Cardiac fibroblast (primary cell): ENCODE results near the gene RECQL5.

ENCODE experiments used
- DNase-seq, 2 donors: peaks; one replicate each; pipeline versions ENCODE4 v3.0.0 to v3.0.0-alpha.2; 2010; ENCODE audit warnings: low read depth in 2 of 2
- H3K4me3 ChIP-seq, 2 donors: replicated peaks in 1 of 2; 1 replicate in 1 of 2; 2 replicates in 1 of 2; pipeline ENCODE4 v1.5.1; 2011; ENCODE audit warnings: low read depth in 2 of 2, low read length in 2 of 2, mild to moderate bottlenecking in 2 of 2, moderate library complexity in 1 of 2
- CTCF ChIP-seq: IDR thresholded peaks from one replicate; pipeline ENCODE4 v1.5.1; 2011; ENCODE audit warnings: low read depth, mild to moderate bottlenecking, low read length, inconsistent platforms

RECQL5 gene

GRCh38 chr17:75679706-75680211 lies 12.8 kb upstream of the RECQL5 start:
- TF ChIP-seq CTCF, result peak; percentile 16
- peak; percentile 57 to 59 for DNase-seq
- H3K4me3 ChIP-seq, result no peak overlapping the region

- no peak for TF ChIP-seq CTCF
- H3K4me3 ChIP-seq, result no peak overlapping the region
- DNase-seq, result no peak
Observed at GRCh38 chr17:75676461-75676860, 9.5 kb upstream of the RECQL5 start.

GRCh38 chr17:75673487-75673886 lies 6.5 kb upstream of the RECQL5 start:
- no peak overlapping the region for H3K4me3 ChIP-seq
- no peak for DNase-seq
- TF ChIP-seq CTCF, result no peak

GRCh38 chr17:75672011-75672410 lies 5.1 kb upstream of the RECQL5 start:
- TF ChIP-seq CTCF, result no peak
- DNase-seq, result no peak
- H3K4me3 ChIP-seq, result no peak overlapping the region

- H3K4me3 ChIP-seq, result no peak overlapping the region
- TF ChIP-seq CTCF, result no peak
- no peak for DNase-seq
Observed at GRCh38 chr17:75670868-75671267, 3.9 kb upstream of the RECQL5 start.

- no peak for DNase-seq
- no peak for TF ChIP-seq CTCF
- H3K4me3 ChIP-seq, result peak overlapping the region in 1 of 2 donors; percentile 100
Observed at GRCh38 chr17:75668489-75668888, 1.5 kb upstream of the RECQL5 start.

GRCh38 chr17:75667825-75668224 lies 871 bp upstream of the RECQL5 start:
- TF ChIP-seq CTCF, result no peak
- no peak for DNase-seq
- H3K4me3 ChIP-seq, result peak overlapping the region; percentile 97 to 100
